PC-9 (cell line): ENCODE measurements around the gene PHYKPL. TPM values are rescaled to one million over a fixed set of nuclear protein-coding genes. Genes with fewer than 3 reads are reported as not detected.

ENCODE experiments used
- BruUV-seq: library from RNA; stranded (reverse); fragments of 400-500 nt; replicated peaks from 2 replicates; lab custom pipeline; 2021; lab: Mats Ljungman, UMichigan
- CTCF ChIA-PET: fragments of 300-600 bp; sonication (Branson Sonifier 250); formaldehyde crosslinking; loops from one replicate; lab custom pipeline; 2022; ENCODE audit warnings: antibody characterized with exemption; lab: Charles Lee
- POLR2A ChIA-PET: fragments of 300-600 bp; sonication (Branson Sonifier 250); formaldehyde crosslinking; loops from one replicate; lab custom pipeline; 2022; ENCODE audit warnings: antibody characterized with exemption; ENCODE audit not compliant: unreplicated experiment; lab: Charles Lee
- DNase-seq, 2 experiments: peaks; one replicate each; pipeline versions ENCODE4 v3.0.0 to v3.0.0-alpha.2; 2015 to 2022; ENCODE audit warnings: mixed read lengths in 1 of 2
- H2AFZ ChIP-seq: fragments of 200-600 bp; sonication (generic); 2 replicates; pipeline ENCODE4 v1.8.1; 2017; ENCODE audit warnings: antibody characterized with exemption
- H3F3A ChIP-seq: fragments of 200-600 bp; sonication (generic); 2 replicates; pipeline ENCODE4 v1.8.1; 2017; ENCODE audit warnings: antibody characterized with exemption, mild to moderate bottlenecking, low read depth; ENCODE audit not compliant: insufficient read depth
- H3K27ac ChIP-seq: fragments of 200-600 bp; sonication (generic); 2 replicates; pipeline ENCODE4 v1.6.1; 2016; ENCODE audit warnings: mixed run types
- H3K27me3 ChIP-seq: fragments of 200-600 bp; sonication (generic); 2 replicates; pipeline ENCODE4 v1.6.1; 2016; ENCODE audit warnings: low read depth, mixed run types; ENCODE audit not compliant: insufficient read depth
- H3K36me3 ChIP-seq: fragments of 200-600 bp; sonication (generic); 2 replicates; pipeline ENCODE4 v1.6.1; 2016; ENCODE audit warnings: low read depth, mixed run types
- H3K4me1 ChIP-seq: fragments of 200-600 bp; sonication (generic); replicated peaks from 2 replicates; pipeline ENCODE4 v1.6.1; 2016; ENCODE audit warnings: mixed run types; ENCODE audit not compliant: insufficient read depth
- H3K4me2 ChIP-seq: fragments of 200-600 bp; sonication (generic); 2 replicates; pipeline ENCODE4 v1.6.1; 2017; ENCODE audit warnings: mixed run types
- H3K4me3 ChIP-seq: fragments of 200-600 bp; sonication (generic); 2 replicates; pipeline ENCODE4 v1.6.1; 2016; ENCODE audit warnings: mixed run types
- H3K79me2 ChIP-seq: fragments of 200-600 bp; sonication (generic); 2 replicates; pipeline ENCODE4 v1.6.1; 2017; ENCODE audit warnings: low read depth, mixed run types
- H3K9me2 ChIP-seq: fragments of 200-600 bp; sonication (generic); 2 replicates; pipeline ENCODE4 v1.8.1; 2017; ENCODE audit warnings: mild to moderate bottlenecking; ENCODE audit not compliant: insufficient read depth
- H3K9me3 ChIP-seq: fragments of 200-600 bp; sonication (generic); 2 replicates; pipeline ENCODE4 v1.8.1; 2016; ENCODE audit warnings: low read depth; ENCODE audit not compliant: insufficient read depth
- H4K20me1 ChIP-seq: fragments of 200-600 bp; sonication (generic); 2 replicates; pipeline ENCODE4 v1.8.1; 2017; ENCODE audit not compliant: insufficient read depth
- EZH2 ChIP-seq: fragments of 200-600 bp; sonication (generic); IDR thresholded peaks from 2 replicates; pipeline ENCODE4 v1.8.0; 2017; ENCODE audit warnings: antibody characterized with exemption, low read depth
- intact Hi-C: fragments of 100-400 bp; cut with micrococcal nuclease; formaldehyde crosslinking; loops from one replicate; pipeline ENCODE4 v1.10.0; 2022; ENCODE audit not compliant: unreplicated experiment
- total RNA-seq: library from RNA; stranded (reverse); gene quantifications from 2 replicates; pipeline ENCODE4 v1.2.3, GENCODE V29; 2021
- TF ChIP-seq, protein P1 (sequence below): fragments of 200-600 bp; sonication (generic); conservative IDR thresholded peaks from 2 replicates; pipeline ENCODE4 v1.6.1; 2017; ENCODE audit warnings: mixed run types, antibody characterized with exemption, mild to moderate bottlenecking, moderate library complexity

Gene PHYKPL
- total RNA-seq, 1 experiment from 2014 or later, result 73.7 TPM

GRCh38 chr5:178234750-178235587 is 2.4 kb upstream of the PHYKPL start:
- POLR2A ChIA-PET, result no interaction called here
- no peak overlapping the region for H3K27ac ChIP-seq

GRCh38 chr5:178234121-178234749 is 1.6 kb upstream of the PHYKPL start:
- Histone ChIP-seq H3K4me1 (peaks cover 22% of the 10 kb centered on the region), H3K27me3 (no peaks in the 10 kb centered on the region), H3K9me2 (no peaks in the 10 kb centered on the region), H3F3A (peaks cover 19% of the 10 kb centered on the region), H2AFZ (no peak overlapping the region), H3K27ac (no peak overlapping the region), H3K79me2 (peaks cover 27% of the 10 kb centered on the region), H3K9me3 (no peaks in the 10 kb centered on the region), H3K4me3 (no peak overlapping the region), H4K20me1 (peaks cover 7% of the 10 kb centered on the region; the same call in 1 of the 2 replicates), H3K4me2 (no peak overlapping the region), H3K36me3 (peaks cover 5% of the 10 kb centered on the region; the same call in 1 of the 2 replicates)
- ChIA-PET POLR2A (no interaction called here), CTCF (no interaction called here)
- TF ChIP-seq, protein P1, sequence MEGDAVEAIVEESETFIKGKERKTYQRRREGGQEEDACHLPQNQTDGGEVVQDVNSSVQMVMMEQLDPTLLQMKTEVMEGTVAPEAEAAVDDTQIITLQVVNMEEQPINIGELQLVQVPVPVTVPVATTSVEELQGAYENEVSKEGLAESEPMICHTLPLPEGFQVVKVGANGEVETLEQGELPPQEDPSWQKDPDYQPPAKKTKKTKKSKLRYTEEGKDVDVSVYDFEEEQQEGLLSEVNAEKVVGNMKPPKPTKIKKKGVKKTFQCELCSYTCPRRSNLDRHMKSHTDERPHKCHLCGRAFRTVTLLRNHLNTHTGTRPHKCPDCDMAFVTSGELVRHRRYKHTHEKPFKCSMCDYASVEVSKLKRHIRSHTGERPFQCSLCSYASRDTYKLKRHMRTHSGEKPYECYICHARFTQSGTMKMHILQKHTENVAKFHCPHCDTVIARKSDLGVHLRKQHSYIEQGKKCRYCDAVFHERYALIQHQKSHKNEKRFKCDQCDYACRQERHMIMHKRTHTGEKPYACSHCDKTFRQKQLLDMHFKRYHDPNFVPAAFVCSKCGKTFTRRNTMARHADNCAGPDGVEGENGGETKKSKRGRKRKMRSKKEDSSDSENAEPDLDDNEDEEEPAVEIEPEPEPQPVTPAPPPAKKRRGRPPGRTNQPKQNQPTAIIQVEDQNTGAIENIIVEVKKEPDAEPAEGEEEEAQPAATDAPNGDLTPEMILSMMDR, result no peak
- TF ChIP-seq EZH2, result no peak
- DNase-seq, result peak in 1 of 2 experiments; percentile 9
- BruUV-seq, result no TSS peak
- intact Hi-C loops, result loop anchor here (10.0 kb wide), 2 partner anchors 391 to 1261 kb away; partner anchors contain the start of gene CLK4

More at GRCh38 chr5:178234750-178235587, 2.4 kb upstream of the PHYKPL start:
- Histone ChIP-seq H3K4me2 (peak overlapping the region; percentile 50; the same call in 1 of the 2 replicates), H3K27me3 (no peaks in the 10 kb centered on the region), H3F3A (peaks cover 19% of the 10 kb centered on the region), H3K4me1 (peaks cover 20% of the 10 kb centered on the region), H2AFZ (no peak overlapping the region), H4K20me1 (peaks cover 5% of the 10 kb centered on the region; the same call in 1 of the 2 replicates), H3K9me2 (no peaks in the 10 kb centered on the region), H3K79me2 (peaks cover 20% of the 10 kb centered on the region), H3K9me3 (no peaks in the 10 kb centered on the region), H3K4me3 (no peak overlapping the region), H3K36me3 (peaks cover 5% of the 10 kb centered on the region; the same call in 1 of the 2 replicates)
- intact Hi-C loops, result loop anchor here (10.0 kb wide), 2 partner anchors 390 to 1260 kb away; partner anchors contain the start of gene CLK4
- CTCF ChIA-PET, result interaction anchor here (0.6 kb wide), 2 partner anchors 16 to 991 kb away, joined by 4 to 7 read pairs; no protein-coding TSS in a partner anchor
- DNase-seq, result peak; percentile 37 to 61
- TF ChIP-seq EZH2, result no peak
- TF ChIP-seq, protein P1, result peak; percentile 86
- BruUV-seq, result no TSS peak

- H2AFZ ChIP-seq, result peak overlapping the region; percentile 95
- H3K79me2 ChIP-seq, result peaks cover 35% of the 10 kb centered on the region
- no peaks in the 10 kb centered on the region for H3K9me2 ChIP-seq
- peaks cover 16% of the 10 kb centered on the region; the same call in 1 of the 2 replicates for H3K36me3 ChIP-seq
- TF ChIP-seq, protein P1, result no peak
- no peak for TF ChIP-seq EZH2
- peaks cover 12% of the 10 kb centered on the region for H4K20me1 ChIP-seq
- peaks cover 21% of the 10 kb centered on the region for H3F3A ChIP-seq
- intact Hi-C loops, result loop anchor here (2.0 to 10.0 kb wide), 3 partner anchors 28 to 1262 kb away; partner anchors contain the start of genes CLK4 and HNRNPAB
- ChIA-PET POLR2A (interaction anchor here (0.6 kb wide), 1 partner anchor 155 kb away, joined by 5 read pairs; no protein-coding TSS in a partner anchor), CTCF (interaction anchor here (0.6 kb wide), 1 partner anchor 365 kb away, joined by 3 read pairs; no protein-coding TSS in a partner anchor)
- H3K4me1 ChIP-seq, result peaks cover 22% of the 10 kb centered on the region
- TSS peak; percentile 80 for BruUV-seq
- DNase-seq, result no peak
- no peaks in the 10 kb centered on the region for H3K9me3 ChIP-seq
- peak overlapping the region; percentile 97 for H3K4me2 ChIP-seq
- no peaks in the 10 kb centered on the region for H3K27me3 ChIP-seq
- H3K27ac ChIP-seq, result 0 out of 2 replicates have a peak overlapping the region, but pooled peaks have one; percentile 44
- H3K4me3 ChIP-seq, result peak overlapping the region; percentile 100
Observed at GRCh38 chr5:178232920-178233429, 373 bp upstream of the PHYKPL start.
